ENCODE measurements around the gene ADGRG7. TPM values are rescaled to one million over a fixed set of nuclear protein-coding genes. Genes with fewer than 3 reads are reported as not detected.

ADGRG7 gene
- total RNA-seq, 2 experiments from 2014 or later = not detected

- CTCF ChIA-PET = interaction anchor here (0.6 kb wide), 1 partner anchor 875 kb away, joined by 4 read pairs; no protein-coding TSS in a partner anchor
Measured at GRCh38 chr3:100706365-100706764, 97.0 kb downstream of the ADGRG7 start.

GRCh38 chr3:100708644-100708988 is 99.2 kb downstream of the ADGRG7 start:
- peaks cover 42% of the 10 kb centered on the region for H3K4me1 Mint-ChIP-seq
- H3K4me3 Mint-ChIP-seq = peak overlapping the region; percentile 79
- intact Hi-C loops (cut with DNase I, micrococcal nuclease) = loop anchor here (2.0 to 5.0 kb wide), 2 partner anchors 44 to 106 kb away; no protein-coding TSS in a partner anchor
- POLR2A ChIA-PET = interaction anchor here (0.6 to 1.0 kb wide), 8 partner anchors 25 to 862 kb away, joined by 3 to 9 read pairs (median 3); partner anchors contain the start of gene LNP1
- H3K27me3 Mint-ChIP-seq = peaks cover under 1% of the 10 kb centered on the region
- H3K27ac Mint-ChIP-seq = peak overlapping the region; percentile 98
- DNase-seq = no peak
- peaks cover 30% of the 10 kb centered on the region for H3K36me3 Mint-ChIP-seq (ENCODE audit: low read depth)
- ATAC-seq = no peak
- H3K9me3 Mint-ChIP-seq (ENCODE audit: low read depth) = peaks cover 2% of the 10 kb centered on the region
- CTCF ChIA-PET = interaction anchor here (0.6 to 1.0 kb wide), 2 partner anchors 50 to 381 kb away, joined by 3 to 4 read pairs; no protein-coding TSS in a partner anchor

More at GRCh38 chr3:100706365-100706764, 97.0 kb downstream of the ADGRG7 start:
- H3K36me3 Mint-ChIP-seq (ENCODE audit: low read depth) = peaks cover 12% of the 10 kb centered on the region
- intact Hi-C loops (cut with DNase I, micrococcal nuclease) = loop anchor here in 1 of 2 experiments (5.0 kb wide), 1 partner anchor 104 kb away; no protein-coding TSS in a partner anchor
- H3K9me3 Mint-ChIP-seq (ENCODE audit: low read depth) = peaks cover 2% of the 10 kb centered on the region
- peaks cover 5% of the 10 kb centered on the region for H3K27me3 Mint-ChIP-seq
- POLR2A ChIA-PET = no interaction called here
- no peak overlapping the region for H3K27ac Mint-ChIP-seq
- peaks cover 22% of the 10 kb centered on the region for H3K4me1 Mint-ChIP-seq
- no peak for DNase-seq
- ATAC-seq = no peak
- H3K4me3 Mint-ChIP-seq = no peak overlapping the region

- intact Hi-C loops (cut with DNase I, micrococcal nuclease) = loop anchor here (1.0 to 5.0 kb wide), 10 partner anchors 44 to 1015 kb away; partner anchors contain the start of genes TBC1D23 (in 2 of the 2), CEP97 (in 1 of the 2), LNP1 (in 1 of the 2) and PCNP (in 1 of the 2)
- Mint-ChIP-seq H3K4me1 (peaks cover 45% of the 10 kb centered on the region), H3K36me3 (ENCODE audit: low read depth) (peaks cover 34% of the 10 kb centered on the region), H3K9me3 (ENCODE audit: low read depth) (peaks cover 2% of the 10 kb centered on the region), H3K27ac (peak within 1 kb of the TSS; percentile 98), H3K4me3 (peak within 1 kb of the TSS; percentile 79), H3K27me3 (no peaks in the 10 kb centered on the region)
- peak; percentile 91 for ATAC-seq
- peak; percentile 98 for DNase-seq
- CTCF ChIA-PET = interaction anchor here (0.6 to 1.0 kb wide), 2 partner anchors 51 to 382 kb away, joined by 3 to 4 read pairs; no protein-coding TSS in a partner anchor
- POLR2A ChIA-PET = interaction anchor here (0.6 to 1.0 kb wide), 9 partner anchors 25 to 861 kb away, joined by 3 to 9 read pairs (median 3); partner anchors contain the start of gene LNP1
Measured at GRCh38 chr3:100708989-100709841, 99.8 kb downstream of the ADGRG7 start, which contains the start of gene TFG. TFG (plus strand) TSS chr3:100709494; CDS start chr3:100713686, 4,192 bp downstream.

GRCh38 chr3:100709842-100710260 is 100.5 kb downstream of the ADGRG7 start:
- no peak for ATAC-seq
- peaks cover 47% of the 10 kb centered on the region for H3K4me1 Mint-ChIP-seq
- peak overlapping the region; percentile 79 for H3K4me3 Mint-ChIP-seq
- no peaks in the 10 kb centered on the region for H3K27me3 Mint-ChIP-seq
- CTCF ChIA-PET = interaction anchor here (0.8 to 1.4 kb wide), 3 partner anchors 32 to 967 kb away, joined by 3 to 7 read pairs (median 3); partner anchors contain the start of gene ZBTB11
- H3K9me3 Mint-ChIP-seq (ENCODE audit: low read depth) = peaks cover 2% of the 10 kb centered on the region
- peaks cover 41% of the 10 kb centered on the region for H3K36me3 Mint-ChIP-seq (ENCODE audit: low read depth)
- DNase-seq = peak; percentile 61
- peak overlapping the region; percentile 92 for H3K27ac Mint-ChIP-seq
- POLR2A ChIA-PET = interaction anchor here (0.6 to 1.3 kb wide), 3 partner anchors 31 to 809 kb away, joined by 4 to 11 read pairs (median 6); no protein-coding TSS in a partner anchor
- intact Hi-C loops (cut with DNase I, micrococcal nuclease) = loop anchor here (1.0 to 5.0 kb wide), 14 partner anchors 45 to 1014 kb away; partner anchors contain the start of genes LNP1 (in 2 of the 2), TBC1D23 (in 2 of the 2), TOMM70 (in 2 of the 2) and CEP97 (in 1 of the 2)

- POLR2A ChIA-PET = interaction anchor here (0.6 to 1.3 kb wide), 9 partner anchors 8 to 857 kb away, joined by 3 to 11 read pairs (median 4); partner anchors contain the start of gene LNP1
- no peaks in the 10 kb centered on the region for H3K27me3 Mint-ChIP-seq
- H3K4me3 Mint-ChIP-seq = peak overlapping the region; percentile 79
- CTCF ChIA-PET = interaction anchor here (0.7 to 1.4 kb wide), 8 partner anchors 31 to 966 kb away, joined by 3 to 7 read pairs (median 3); partner anchors contain the start of gene ZBTB11
- intact Hi-C loops (cut with DNase I, micrococcal nuclease) = loop anchor here in 1 of 2 experiments (1.0 to 5.0 kb wide), 5 partner anchors 309 to 892 kb away; partner anchors contain the start of genes LNP1 and TOMM70
- H3K9me3 Mint-ChIP-seq (ENCODE audit: low read depth) = peaks cover 2% of the 10 kb centered on the region
- H3K27ac Mint-ChIP-seq = peak overlapping the region; percentile 92
- H3K36me3 Mint-ChIP-seq (ENCODE audit: low read depth) = peaks cover 46% of the 10 kb centered on the region
- peaks cover 52% of the 10 kb centered on the region for H3K4me1 Mint-ChIP-seq
- ATAC-seq (peak; percentile 70), DNase-seq (peak; percentile 92)
Measured at GRCh38 chr3:100710261-100710968, 101.0 kb downstream of the ADGRG7 start.

- DNase-seq (no peak), ATAC-seq (no peak)
- intact Hi-C loops (cut with DNase I, micrococcal nuclease) = no loop called here
- ChIA-PET POLR2A (no interaction called here), CTCF (interaction anchor here (0.6 to 2.0 kb wide), 3 partner anchors 25 to 253 kb away, joined by 3 to 5 read pairs (median 3); no protein-coding TSS in a partner anchor)
- no peak overlapping the region for H3K4me3 Mint-ChIP-seq
- H3K27me3 Mint-ChIP-seq = no peaks in the 10 kb centered on the region
- no peak overlapping the region for H3K27ac Mint-ChIP-seq
- peaks cover 2% of the 10 kb centered on the region for H3K9me3 Mint-ChIP-seq (ENCODE audit: low read depth)
- H3K36me3 Mint-ChIP-seq (ENCODE audit: low read depth) = peaks cover 81% of the 10 kb centered on the region
- H3K4me1 Mint-ChIP-seq = peaks cover 60% of the 10 kb centered on the region
Measured at GRCh38 chr3:100715176-100715575, 105.8 kb downstream of the ADGRG7 start.

GRCh38 chr3:100717063-100717462 is 107.7 kb downstream of the ADGRG7 start:
- peaks cover 78% of the 10 kb centered on the region for H3K36me3 Mint-ChIP-seq (ENCODE audit: low read depth)
- H3K4me1 Mint-ChIP-seq = peaks cover 43% of the 10 kb centered on the region
- H3K27ac Mint-ChIP-seq = no peak overlapping the region
- DNase-seq (no peak), ATAC-seq (no peak)
- intact Hi-C loops (cut with DNase I, micrococcal nuclease) = loop anchor here in 1 of 2 experiments (2.0 kb wide), 1 partner anchor 16 kb away; no protein-coding TSS in a partner anchor
- ChIA-PET POLR2A (no interaction called here), CTCF (no interaction called here)
- no peak overlapping the region for H3K4me3 Mint-ChIP-seq
- no peaks in the 10 kb centered on the region for H3K9me3 Mint-ChIP-seq (ENCODE audit: low read depth)
- no peaks in the 10 kb centered on the region for H3K27me3 Mint-ChIP-seq

GRCh38 chr3:100717637-100718487 is 108.5 kb downstream of the ADGRG7 start:
- DNase-seq = no peak
- no peak for ATAC-seq
- POLR2A ChIA-PET = no interaction called here
- H3K4me1 Mint-ChIP-seq = peaks cover 35% of the 10 kb centered on the region
- H3K36me3 Mint-ChIP-seq (ENCODE audit: low read depth) = peaks cover 76% of the 10 kb centered on the region
- H3K27ac Mint-ChIP-seq = no peak overlapping the region
- CTCF ChIA-PET = interaction anchor here (1.0 kb wide), 1 partner anchor 45 kb away, joined by 3 read pairs; no protein-coding TSS in a partner anchor
- H3K4me3 Mint-ChIP-seq = no peak overlapping the region
- no peaks in the 10 kb centered on the region for H3K9me3 Mint-ChIP-seq (ENCODE audit: low read depth)
- intact Hi-C loops (cut with DNase I, micrococcal nuclease) = loop anchor here in 1 of 2 experiments (2.0 kb wide), 1 partner anchor 15 kb away; no protein-coding TSS in a partner anchor
- no peaks in the 10 kb centered on the region for H3K27me3 Mint-ChIP-seq

- Mint-ChIP-seq H3K4me3 (no peak overlapping the region), H3K36me3 (ENCODE audit: low read depth) (peaks cover 73% of the 10 kb centered on the region), H3K9me3 (ENCODE audit: low read depth) (no peaks in the 10 kb centered on the region), H3K27ac (no peak overlapping the region), H3K27me3 (no peaks in the 10 kb centered on the region), H3K4me1 (peaks cover 26% of the 10 kb centered on the region)
- ATAC-seq (no peak), DNase-seq (no peak)
- ChIA-PET CTCF (interaction anchor here (1.0 kb wide), 1 partner anchor 47 kb away, joined by 3 read pairs; no protein-coding TSS in a partner anchor), POLR2A (interaction anchor here (0.5 kb wide), 1 partner anchor 9 kb away, joined by 9 read pairs; no protein-coding TSS in a partner anchor)
- intact Hi-C loops (cut with DNase I, micrococcal nuclease) = no loop called here
Measured at GRCh38 chr3:100719136-100719535, 109.7 kb downstream of the ADGRG7 start.

GRCh38 chr3:100720426-100720825 is 111.0 kb downstream of the ADGRG7 start:
- no peak for ATAC-seq
- POLR2A ChIA-PET = no interaction called here
- no peaks in the 10 kb centered on the region for H3K27me3 Mint-ChIP-seq

More at GRCh38 chr3:100720426-100720825, 111.0 kb downstream of the ADGRG7 start:
- CTCF ChIA-PET = no interaction called here
- intact Hi-C loops (cut with DNase I, micrococcal nuclease) = no loop called here
- DNase-seq = no peak
- no peak overlapping the region for H3K27ac Mint-ChIP-seq
- H3K4me3 Mint-ChIP-seq = no peak overlapping the region
- H3K9me3 Mint-ChIP-seq (ENCODE audit: low read depth) = no peaks in the 10 kb centered on the region
- H3K36me3 Mint-ChIP-seq (ENCODE audit: low read depth) = peaks cover 64% of the 10 kb centered on the region
- peaks cover 19% of the 10 kb centered on the region for H3K4me1 Mint-ChIP-seq

All from activated CD4-positive, alpha-beta T cell treated with anti-CD3 and anti-CD28 coated beads for 36 hours (primary cell).